HG03457 (cell line): ENCODE data around the gene C2CD3.

Experiments used
- ATAC-seq: cut with Tn5 transposase; IDR thresholded peaks from one replicate; pipeline ENCODE4 v1.9.1; 2021; ENCODE audit warnings: moderate number of reproducible peaks; ENCODE audit not compliant: unreplicated experiment

Gene C2CD3

GRCh38 chr11:73965764-73966121 is 205.1 kb downstream of the C2CD3 start:
- no peak for ATAC-seq

GRCh38 chr11:73965076-73965763 is 205.6 kb downstream of the C2CD3 start:
- ATAC-seq: no peak

- no peak for ATAC-seq
Measured at GRCh38 chr11:73963861-73964260, 206.9 kb downstream of the C2CD3 start.
